Activated T-cell treated with anti-CD3 and anti-CD28 coated beads, Interleukin-2, amount 50 U/mL, for 72 hours (primary cell): ENCODE measurements around the gene DYRK1B. TPM values are rescaled to one million over a fixed set of nuclear protein-coding genes. Genes with fewer than 3 reads are reported as not detected.

ENCODE experiments used
- ATAC-seq, 2 donors: fragments of 150-1000 bp; cut with Tn5 transposase; replicated peaks in 1 of 2; 2 replicates each; pipeline ENCODE4 v1.10.0; 2021; ENCODE audit warnings: moderate library complexity in 2 of 2, mild to moderate bottlenecking in 1 of 2
- DNase-seq, 2 donors: peaks; one replicate each; pipeline ENCODE4 v3.0.0; 2021 to 2022; ENCODE audit warnings: mixed read lengths in 1 of 2
- H3K27ac Mint-ChIP-seq: one replicate; pipeline ENCODE4 v1.8.0; 2022; ENCODE audit warnings: mild to moderate bottlenecking, moderate library complexity, mixed read lengths
- H3K27me3 Mint-ChIP-seq: one replicate; pipeline ENCODE4 v1.8.0; 2022; ENCODE audit warnings: low read depth, mixed read lengths
- H3K36me3 Mint-ChIP-seq, 2 donors: one replicate each; pipeline ENCODE4 v1.8.0; 2022; ENCODE audit warnings: mixed read lengths in 2 of 2, mild to moderate bottlenecking in 1 of 2; ENCODE audit not compliant: insufficient read depth in 2 of 2
- H3K4me1 Mint-ChIP-seq: one replicate; pipeline ENCODE4 v1.8.0; 2022; ENCODE audit warnings: low read depth, mixed read lengths
- H3K4me3 Mint-ChIP-seq, 2 donors: one replicate each; pipeline ENCODE4 v1.8.0; 2022; ENCODE audit warnings: mild to moderate bottlenecking in 2 of 2, mixed read lengths in 2 of 2, moderate library complexity in 2 of 2
- H3K9me3 Mint-ChIP-seq, 2 donors: one replicate each; pipeline ENCODE4 v1.8.0; 2022; ENCODE audit warnings: mixed read lengths in 2 of 2
- total RNA-seq, 2 donors: library from RNA; stranded (reverse); gene quantifications; one replicate each; pipeline ENCODE4 v1.2.3, GENCODE V29; 2022

Gene DYRK1B
- total RNA-seq, 2 donors from 2014 or later = 6.1 to 7.0 TPM

GRCh38 chr19:39846678-39847486, 12.9 kb upstream of the DYRK1B start:
- DNase-seq = no peak
- Mint-ChIP-seq H3K27ac (peak overlapping the region; percentile 93), H3K9me3 (no peaks in the 10 kb centered on the region), H3K27me3 (no peaks in the 10 kb centered on the region), H3K4me3 (peak overlapping the region; percentile 79 to 94), H3K36me3 (peaks cover 3 to 5% of the 10 kb centered on the region in 2 donors), H3K4me1 (peaks cover 44% of the 10 kb centered on the region)
- ATAC-seq = no peak

DNA sequence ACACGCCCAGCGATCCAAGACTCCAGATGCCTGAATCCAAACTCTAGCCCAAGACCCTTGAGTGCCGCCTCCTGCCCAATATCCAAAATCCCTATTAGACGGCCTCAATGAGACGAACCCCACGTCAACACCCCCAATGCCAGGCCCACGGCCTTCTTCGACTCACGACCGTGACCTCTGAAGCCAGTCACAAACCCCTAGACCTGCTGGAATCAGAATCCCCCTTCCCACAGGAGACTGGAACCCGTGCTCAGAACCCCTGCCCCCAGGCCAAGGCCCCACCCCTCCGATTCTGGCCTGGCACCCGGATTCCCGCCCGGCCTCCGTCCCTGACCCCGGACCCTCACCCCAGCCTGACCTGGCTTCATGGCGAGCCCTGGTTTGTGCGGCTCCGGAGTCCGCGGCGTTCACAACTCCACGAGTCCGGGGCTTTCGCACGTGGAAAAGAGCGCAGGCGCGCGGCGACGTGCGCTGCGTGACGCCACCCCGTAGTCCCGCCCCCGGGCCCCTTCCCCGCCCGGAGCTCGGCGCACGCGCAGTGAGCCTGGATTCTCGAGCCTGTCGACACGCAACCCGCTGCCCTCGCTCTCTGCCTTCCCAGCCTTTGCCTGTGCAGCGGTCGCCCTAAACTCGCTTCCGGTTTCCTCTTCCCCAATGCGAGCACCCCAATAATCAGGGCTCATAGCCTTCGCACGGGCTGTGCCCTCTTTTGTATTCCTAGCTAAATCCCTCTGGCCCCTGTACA, 12.1 kb upstream of the DYRK1B start, which contains the start of gene FBL:
Gene FBL (minus strand): TSS at position 447 of the 745 bp plus-strand sequence. CDS start 79 bp downstream, at position 368.
- H3K36me3 Mint-ChIP-seq = peaks cover 3 to 5% of the 10 kb centered on the region in 2 donors
- H3K27ac Mint-ChIP-seq = peak within 1 kb of the TSS; percentile 100

GRCh38 chr19:39845584-39845932, 11.6 kb upstream of the DYRK1B start:
- H3K27ac Mint-ChIP-seq = peak overlapping the region; percentile 100
- peak overlapping the region; percentile 79 to 94 for H3K4me3 Mint-ChIP-seq
- peaks cover 3 to 5% of the 10 kb centered on the region in 2 donors for H3K36me3 Mint-ChIP-seq
- no peaks in the 10 kb centered on the region for H3K9me3 Mint-ChIP-seq
- ATAC-seq = peak in 1 of 2 donors; percentile 6
- no peak for DNase-seq
- peaks cover 49% of the 10 kb centered on the region for H3K4me1 Mint-ChIP-seq
- H3K27me3 Mint-ChIP-seq = no peaks in the 10 kb centered on the region

More for the DNA sequence above, 12.1 kb upstream of the DYRK1B start, which contains the start of gene FBL:
- ATAC-seq = peak; percentile 96
- Mint-ChIP-seq H3K4me1 (peaks cover 49% of the 10 kb centered on the region), H3K27me3 (no peaks in the 10 kb centered on the region), H3K9me3 (no peaks in the 10 kb centered on the region), H3K4me3 (peak within 1 kb of the TSS; percentile 79 to 94)
- peak; percentile 98 to 99 for DNase-seq

- DNase-seq = no peak
- Mint-ChIP-seq H3K9me3 (no peaks in the 10 kb centered on the region), H3K27me3 (no peaks in the 10 kb centered on the region), H3K4me3 (peak overlapping the region; percentile 79 to 94), H3K27ac (peak overlapping the region; percentile 100), H3K36me3 (peaks cover 3 to 5% of the 10 kb centered on the region in 2 donors), H3K4me1 (peaks cover 49% of the 10 kb centered on the region)
- no peak for ATAC-seq
Observed at GRCh38 chr19:39845172-39845571, 11.2 kb upstream of the DYRK1B start.

DNA sequence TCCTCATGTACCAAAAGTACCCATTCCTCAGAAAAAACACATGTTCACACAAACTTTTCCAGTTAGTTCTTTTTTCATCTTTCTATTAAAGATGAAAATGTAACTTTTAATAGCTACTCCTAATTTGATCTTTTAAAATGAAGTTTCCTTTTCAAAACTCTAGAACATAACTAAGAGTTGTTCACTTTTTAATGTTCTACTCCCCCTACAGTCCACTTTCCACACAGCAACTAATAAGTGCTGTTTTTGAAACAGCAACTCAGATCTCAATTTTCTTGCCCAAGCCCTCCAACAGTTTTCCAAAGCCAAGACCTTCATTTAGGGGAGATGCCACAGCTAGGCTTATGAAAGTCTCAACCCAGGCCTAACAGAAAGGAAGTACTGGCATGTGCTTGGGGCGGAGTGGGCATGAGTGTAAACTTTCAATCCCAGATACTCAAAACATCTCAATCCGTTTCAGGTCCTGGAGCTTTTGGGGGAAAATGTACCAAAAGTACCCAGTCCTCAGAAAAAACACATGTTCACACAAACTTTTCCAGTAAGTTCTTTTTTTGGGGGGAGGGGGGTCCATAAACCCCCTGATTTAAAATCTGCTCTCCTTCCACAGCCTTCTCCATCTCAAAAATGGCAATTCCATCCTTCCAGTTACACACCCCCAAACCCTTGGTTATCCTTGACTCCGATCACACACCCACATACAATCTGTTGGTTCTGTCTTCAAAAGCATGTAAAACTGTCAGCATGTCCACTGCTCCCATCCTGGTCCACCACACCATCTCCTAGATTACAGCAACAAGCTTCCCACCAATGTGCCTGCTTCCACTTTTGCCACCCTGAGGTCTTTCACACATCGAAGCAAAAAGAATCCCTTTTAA, 10.2 kb upstream of the DYRK1B start:
- DNase-seq = peak; percentile 24 to 39
- Mint-ChIP-seq H3K36me3 (peaks cover 5 to 9% of the 10 kb centered on the region in 2 donors), H3K27me3 (no peaks in the 10 kb centered on the region), H3K4me1 (peaks cover 49% of the 10 kb centered on the region), H3K9me3 (no peaks in the 10 kb centered on the region), H3K27ac (peak overlapping the region; percentile 100), H3K4me3 (peak overlapping the region; percentile 79 to 94)
- ATAC-seq = no peak

- peaks cover 49% of the 10 kb centered on the region for H3K4me1 Mint-ChIP-seq
- peak overlapping the region; percentile 58 for H3K4me3 Mint-ChIP-seq
- peak overlapping the region; percentile 45 for H3K27ac Mint-ChIP-seq
- ATAC-seq (no peak), DNase-seq (no peak)
- peaks cover 7 to 10% of the 10 kb centered on the region in 2 donors for H3K36me3 Mint-ChIP-seq
- H3K9me3 Mint-ChIP-seq = no peaks in the 10 kb centered on the region
- H3K27me3 Mint-ChIP-seq = no peaks in the 10 kb centered on the region
Observed at GRCh38 chr19:39842693-39843435, 8.9 kb upstream of the DYRK1B start.

DNA sequence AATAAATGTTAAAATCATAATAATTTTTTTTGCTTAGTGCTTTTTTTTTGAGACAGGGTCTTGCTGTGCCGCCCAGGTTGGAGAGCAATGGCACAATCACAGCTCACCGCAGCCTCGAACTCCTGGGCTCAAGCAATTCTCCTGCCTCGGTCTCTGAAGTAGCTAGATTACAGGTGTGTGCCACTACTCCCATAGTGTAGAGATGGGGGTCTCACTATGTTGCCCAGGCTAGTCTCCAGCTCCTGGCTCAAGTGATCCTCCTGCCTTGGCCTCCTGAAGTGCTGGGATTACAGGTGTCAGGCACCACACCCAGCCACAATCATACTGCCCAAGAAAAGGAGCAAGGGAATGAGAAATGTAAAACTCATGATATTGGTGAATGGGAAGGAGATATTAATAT, 7.1 kb upstream of the DYRK1B start:
- no peak for DNase-seq
- H3K9me3 Mint-ChIP-seq = no peaks in the 10 kb centered on the region
- H3K4me3 Mint-ChIP-seq = no peak overlapping the region
- peaks cover 39% of the 10 kb centered on the region for H3K4me1 Mint-ChIP-seq
- peak overlapping the region; percentile 58 for H3K27ac Mint-ChIP-seq
- H3K36me3 Mint-ChIP-seq = peaks cover 12 to 21% of the 10 kb centered on the region in 2 donors
- no peak for ATAC-seq
- no peaks in the 10 kb centered on the region for H3K27me3 Mint-ChIP-seq

- Mint-ChIP-seq H3K27ac (no peak overlapping the region), H3K4me1 (peaks cover 39% of the 10 kb centered on the region), H3K4me3 (no peak overlapping the region), H3K27me3 (no peaks in the 10 kb centered on the region), H3K36me3 (peaks cover 9 to 22% of the 10 kb centered on the region in 2 donors), H3K9me3 (no peaks in the 10 kb centered on the region)
- no peak for DNase-seq
- ATAC-seq = no peak
Observed at GRCh38 chr19:39840492-39840891, 6.5 kb upstream of the DYRK1B start.

GRCh38 chr19:39839678-39840327, 5.8 kb upstream of the DYRK1B start:
- Mint-ChIP-seq H3K4me1 (peaks cover 37% of the 10 kb centered on the region), H3K27me3 (no peaks in the 10 kb centered on the region), H3K36me3 (peaks cover 9 to 22% of the 10 kb centered on the region in 2 donors), H3K27ac (peak overlapping the region; percentile 38), H3K4me3 (no peak overlapping the region), H3K9me3 (no peaks in the 10 kb centered on the region)
- DNase-seq (no peak), ATAC-seq (no peak)

DNA sequence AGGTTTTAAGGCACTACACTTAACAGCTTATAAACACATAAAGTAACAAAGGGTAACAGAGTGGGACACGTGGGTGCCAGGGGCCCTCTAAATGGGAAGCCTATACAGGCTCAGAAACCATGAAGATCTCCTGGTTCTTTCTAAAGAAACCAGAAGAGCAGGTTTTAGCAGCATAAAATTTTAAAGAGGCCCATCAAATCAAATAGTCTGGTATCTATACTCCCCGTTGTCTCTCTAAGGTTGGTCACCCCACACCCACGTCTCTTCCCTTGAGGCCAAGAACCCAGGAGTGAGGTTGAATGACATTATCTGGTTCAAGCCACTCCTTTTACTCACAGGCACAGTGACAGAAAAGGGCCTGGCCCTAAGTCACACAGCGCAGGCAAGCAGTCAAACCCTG, 4.6 kb upstream of the DYRK1B start:
- ATAC-seq (no peak), DNase-seq (no peak)
- H3K27ac Mint-ChIP-seq = no peak overlapping the region
- H3K36me3 Mint-ChIP-seq = peaks cover 11 to 23% of the 10 kb centered on the region in 2 donors
- H3K4me3 Mint-ChIP-seq = no peak overlapping the region
- peaks cover 33% of the 10 kb centered on the region for H3K4me1 Mint-ChIP-seq
- H3K9me3 Mint-ChIP-seq = no peaks in the 10 kb centered on the region
- H3K27me3 Mint-ChIP-seq = no peaks in the 10 kb centered on the region

- DNase-seq = no peak
- Mint-ChIP-seq H3K9me3 (no peaks in the 10 kb centered on the region), H3K4me3 (no peak overlapping the region), H3K36me3 (peaks cover 11 to 23% of the 10 kb centered on the region in 2 donors), H3K4me1 (peaks cover 28% of the 10 kb centered on the region), H3K27ac (peak overlapping the region; percentile 27), H3K27me3 (no peaks in the 10 kb centered on the region)
- no peak for ATAC-seq
Observed at GRCh38 chr19:39837978-39838377, 4.0 kb upstream of the DYRK1B start.
